Measurements from ENCODE around the gene NCOA1.

NCOA1 gene

GRCh38 chr2:24809316-24810007, 318.4 kb downstream of the NCOA1 start:
- DNase-seq = no peak

- no peak for DNase-seq
Measured at GRCh38 chr2:24813691-24814137, 322.7 kb downstream of the NCOA1 start.

- no peak for DNase-seq
Measured at GRCh38 chr2:24814516-24814915, 323.5 kb downstream of the NCOA1 start.

- DNase-seq = no peak
Measured at GRCh38 chr2:24815171-24815570, 324.1 kb downstream of the NCOA1 start.

- DNase-seq = no peak
Measured at GRCh38 chr2:24816404-24816803, 325.4 kb downstream of the NCOA1 start.

GRCh38 chr2:24816884-24817283, 325.8 kb downstream of the NCOA1 start:
- no peak for DNase-seq

- no peak for DNase-seq
Measured at GRCh38 chr2:24818721-24819167, 327.7 kb downstream of the NCOA1 start.

GRCh38 chr2:24819442-24820174, 328.6 kb downstream of the NCOA1 start:
- DNase-seq = no peak

- DNase-seq = no peak
Measured at GRCh38 chr2:24820175-24820513, 329.1 kb downstream of the NCOA1 start.

Measured in activated CD4-positive, alpha-beta T cell treated with anti-CD3 and anti-CD28 coated beads, Interleukin-2, amount 50 U/mL, for 1 hour (primary cell).